ENCODE data around the gene PIGV.
A peak's percentile ranks its signal among the peaks of the same experiment; 100 is the strongest.
"Not testable (repeated sequence)": the region's sequence is repeated elsewhere in the genome, so short reads cannot be mapped to it uniquely, and the experiment has no call there.

The PIGV gene

GRCh38 chr1:26810105-26810504 is 22.4 kb downstream of the PIGV start:
- H3K9me2 ChIP-seq (replicated peaks; ENCODE audit: insufficient read depth, low read length); H3K4me1 ChIP-seq (ENCODE audit: low read length); H3K9ac ChIP-seq (ENCODE audit: low read length); H3K79me2 ChIP-seq (ENCODE audit: low read length); H3K27me3 ChIP-seq (replicated peaks; ENCODE audit: insufficient read depth, low read length); H3K4me3 ChIP-seq (ENCODE audit: low read length); H4K20me1 ChIP-seq (ENCODE audit: insufficient read depth, low read length); H3K4me2 ChIP-seq (ENCODE audit: low read depth, low read length); H3K9me3 ChIP-seq (replicated peaks; ENCODE audit: insufficient read depth, low read length); H3K36me3 ChIP-seq (replicated peaks; ENCODE audit: insufficient read depth, low read length); H2AFZ ChIP-seq (ENCODE audit: low read length); H3K27ac ChIP-seq (ENCODE audit: low read length); H3F3A ChIP-seq (ENCODE audit: insufficient read depth, low read length): not testable (repeated sequence)
- DNase-seq, result peak; percentile 77
- peak; percentile 59 for TF ChIP-seq CTCF (IDR thresholded peaks at IDR 0.05; ENCODE audit: low read length)

GRCh38 chr1:26811057-26811456 is 23.3 kb downstream of the PIGV start:
- TF ChIP-seq EZH2 (optimal IDR thresholded peaks at IDR 0.05; ENCODE audit: low read depth, low read length) (no peak), EZH2phosphoT487 (IDR thresholded peaks at IDR 0.05; ENCODE audit: low read length) (no peak), CTCF (IDR thresholded peaks at IDR 0.05; ENCODE audit: low read length) (no peak)
- Histone ChIP-seq H3K79me2 (ENCODE audit: low read length) (no peaks in the 10 kb centered on the region), H3K4me1 (ENCODE audit: low read length) (no peaks in the 10 kb centered on the region), H3K4me3 (ENCODE audit: low read length) (no peak overlapping the region), H3F3A (ENCODE audit: insufficient read depth, low read length) (no peaks in the 10 kb centered on the region), H3K9me2 (replicated peaks; ENCODE audit: insufficient read depth, low read length) (no peaks in the 10 kb centered on the region), H2AFZ (ENCODE audit: low read length) (no peak overlapping the region), H3K9me3 (replicated peaks; ENCODE audit: insufficient read depth, low read length) (no peaks in the 10 kb centered on the region), H3K4me2 (ENCODE audit: low read depth, low read length) (no peak overlapping the region), H3K27ac (ENCODE audit: low read length) (no peak overlapping the region), H3K9ac (ENCODE audit: low read length) (no peak overlapping the region), H3K27me3 (replicated peaks; ENCODE audit: insufficient read depth, low read length) (no peaks in the 10 kb centered on the region), H4K20me1 (ENCODE audit: insufficient read depth, low read length) (no peaks in the 10 kb centered on the region), H3K36me3 (replicated peaks; ENCODE audit: insufficient read depth, low read length) (no peaks in the 10 kb centered on the region)
- DNase-seq, result no peak

GRCh38 chr1:26811708-26812107 is 24.0 kb downstream of the PIGV start:
- Histone ChIP-seq H3K36me3 (replicated peaks; ENCODE audit: insufficient read depth, low read length) (no peaks in the 10 kb centered on the region), H3K4me2 (ENCODE audit: low read depth, low read length) (no peak overlapping the region), H4K20me1 (ENCODE audit: insufficient read depth, low read length) (no peaks in the 10 kb centered on the region), H3K4me1 (ENCODE audit: low read length) (no peaks in the 10 kb centered on the region), H3K79me2 (ENCODE audit: low read length) (no peaks in the 10 kb centered on the region), H3K27me3 (replicated peaks; ENCODE audit: insufficient read depth, low read length) (no peaks in the 10 kb centered on the region), H3F3A (ENCODE audit: insufficient read depth, low read length) (no peaks in the 10 kb centered on the region), H3K27ac (ENCODE audit: low read length) (no peak overlapping the region), H3K9me2 (replicated peaks; ENCODE audit: insufficient read depth, low read length) (no peaks in the 10 kb centered on the region), H3K9ac (ENCODE audit: low read length) (no peak overlapping the region), H3K9me3 (replicated peaks; ENCODE audit: insufficient read depth, low read length) (no peaks in the 10 kb centered on the region), H2AFZ (ENCODE audit: low read length) (no peak overlapping the region), H3K4me3 (ENCODE audit: low read length) (no peak overlapping the region)
- no peak for TF ChIP-seq CTCF (IDR thresholded peaks at IDR 0.05; ENCODE audit: low read length)
- no peak for DNase-seq

GRCh38 chr1:26814377-26814776 is 26.6 kb downstream of the PIGV start:
- no peak for TF ChIP-seq CTCF (IDR thresholded peaks at IDR 0.05; ENCODE audit: low read length)
- TF ChIP-seq EZH2phosphoT487 (IDR thresholded peaks at IDR 0.05; ENCODE audit: low read length), result no peak
- no peak for TF ChIP-seq EZH2 (optimal IDR thresholded peaks at IDR 0.05; ENCODE audit: low read depth, low read length)
- Histone ChIP-seq H3K79me2 (ENCODE audit: low read length) (no peaks in the 10 kb centered on the region), H3F3A (ENCODE audit: insufficient read depth, low read length) (no peaks in the 10 kb centered on the region), H3K36me3 (replicated peaks; ENCODE audit: insufficient read depth, low read length) (no peaks in the 10 kb centered on the region), H3K27me3 (replicated peaks; ENCODE audit: insufficient read depth, low read length) (no peaks in the 10 kb centered on the region), H3K9me3 (replicated peaks; ENCODE audit: insufficient read depth, low read length) (no peaks in the 10 kb centered on the region), H2AFZ (ENCODE audit: low read length) (no peak overlapping the region), H4K20me1 (ENCODE audit: insufficient read depth, low read length) (no peaks in the 10 kb centered on the region), H3K4me2 (ENCODE audit: low read depth, low read length) (no peak overlapping the region), H3K9me2 (replicated peaks; ENCODE audit: insufficient read depth, low read length) (no peaks in the 10 kb centered on the region), H3K4me1 (ENCODE audit: low read length) (no peaks in the 10 kb centered on the region), H3K27ac (ENCODE audit: low read length) (no peak overlapping the region), H3K4me3 (ENCODE audit: low read length) (no peak overlapping the region), H3K9ac (ENCODE audit: low read length) (no peak overlapping the region)
- no peak for DNase-seq

All from MM.1S (cell line).